SU-DHL-6 (cell line): Measurements from ENCODE around the gene LZTS2.

ENCODE experiments used
- H2AFZ ChIP-seq: fragments of 200-600 bp; sonication (generic); 2 replicates; pipeline ENCODE4 v1.6.1; 2014; ENCODE audit warnings: low read depth, mild to moderate bottlenecking, moderate library complexity, mixed read lengths, antibody characterized with exemption, low read length; ENCODE audit not compliant: severe bottlenecking
- H3F3A ChIP-seq: fragments of 200-600 bp; shearing (Covaris generic); 2 replicates; pipeline ENCODE4 v1.6.0; 2016; ENCODE audit warnings: antibody characterized with exemption, mild to moderate bottlenecking; ENCODE audit not compliant: insufficient read depth
- H3K27ac ChIP-seq: fragments of 200-600 bp; sonication (generic); 2 replicates; pipeline ENCODE4 v1.5.1; 2016; ENCODE audit warnings: low read depth, mild to moderate bottlenecking, low read length, moderate library complexity, mixed read lengths
- H3K27me3 ChIP-seq: fragments of 200-600 bp; sonication (generic), shearing (Covaris generic); 2 replicates; pipeline ENCODE4 v1.6.0; 2014; ENCODE audit warnings: mild to moderate bottlenecking, low read length
- H3K36me3 ChIP-seq: fragments of 200-600 bp; sonication (generic); 2 replicates; pipeline ENCODE4 v1.6.1; 2014; ENCODE audit warnings: mild to moderate bottlenecking, low read length, mixed read lengths
- H3K4me2 ChIP-seq: fragments of 300-600, 200-600 bp; shearing (Covaris generic), sonication (generic); 2 replicates; pipeline ENCODE4 v1.6.0; 2014; ENCODE audit warnings: low read length, low read depth, mild to moderate bottlenecking; ENCODE audit not compliant: poor library complexity, severe bottlenecking
- H3K4me3 ChIP-seq: fragments of 200-600 bp; sonication (generic); 2 replicates; pipeline ENCODE4 v1.5.1; 2014; ENCODE audit warnings: antibody characterized with exemption, low read length, mild to moderate bottlenecking, mixed read lengths; ENCODE audit not compliant: insufficient read depth, poor library complexity, severe bottlenecking
- H3K79me2 ChIP-seq: fragments of 200-600 bp; sonication (generic); 2 replicates; pipeline ENCODE4 v1.6.1; 2014; ENCODE audit warnings: mild to moderate bottlenecking, low read length, moderate library complexity; ENCODE audit not compliant: insufficient read depth
- H3K9ac ChIP-seq: fragments of 200-600 bp; sonication (generic); 2 replicates; pipeline ENCODE4 v1.7.0; 2014; ENCODE audit warnings: mild to moderate bottlenecking, low read length
- H3K9me2 ChIP-seq: fragments of 200-600 bp; sonication (generic); replicated peaks from 2 replicates; pipeline ENCODE4 v1.6.1; 2014; ENCODE audit warnings: low read length; ENCODE audit not compliant: insufficient read depth
- H3K9me3 ChIP-seq: fragments of 200-600 bp; sonication (generic); 2 replicates; pipeline ENCODE4 v1.6.1; 2014; ENCODE audit warnings: low read length, mixed read lengths; ENCODE audit not compliant: insufficient read depth
- H4K20me1 ChIP-seq: fragments of 200-600 bp; sonication (generic); 2 replicates; pipeline ENCODE4 v1.6.1; 2014; ENCODE audit warnings: low read depth, mild to moderate bottlenecking, antibody characterized with exemption, low read length, moderate library complexity, mixed read lengths
- CTCF ChIP-seq: fragments of 200-600 bp; sonication (generic); IDR thresholded peaks from one replicate; pipeline ENCODE4 v1.5.1; 2017; ENCODE audit warnings: antibody characterized with exemption, mild to moderate bottlenecking, low read length, moderate library complexity; ENCODE audit not compliant: insufficient read depth, poor library complexity, severe bottlenecking
- EZH2phosphoT487 ChIP-seq: fragments of 200-600 bp; sonication (generic), shearing (Covaris generic); conservative IDR thresholded peaks from 2 replicates; pipeline ENCODE4 v1.6.1; 2018; ENCODE audit warnings: mild to moderate bottlenecking, antibody characterized with exemption, low read length, moderate library complexity, mixed read lengths

The LZTS2 gene

DNA sequence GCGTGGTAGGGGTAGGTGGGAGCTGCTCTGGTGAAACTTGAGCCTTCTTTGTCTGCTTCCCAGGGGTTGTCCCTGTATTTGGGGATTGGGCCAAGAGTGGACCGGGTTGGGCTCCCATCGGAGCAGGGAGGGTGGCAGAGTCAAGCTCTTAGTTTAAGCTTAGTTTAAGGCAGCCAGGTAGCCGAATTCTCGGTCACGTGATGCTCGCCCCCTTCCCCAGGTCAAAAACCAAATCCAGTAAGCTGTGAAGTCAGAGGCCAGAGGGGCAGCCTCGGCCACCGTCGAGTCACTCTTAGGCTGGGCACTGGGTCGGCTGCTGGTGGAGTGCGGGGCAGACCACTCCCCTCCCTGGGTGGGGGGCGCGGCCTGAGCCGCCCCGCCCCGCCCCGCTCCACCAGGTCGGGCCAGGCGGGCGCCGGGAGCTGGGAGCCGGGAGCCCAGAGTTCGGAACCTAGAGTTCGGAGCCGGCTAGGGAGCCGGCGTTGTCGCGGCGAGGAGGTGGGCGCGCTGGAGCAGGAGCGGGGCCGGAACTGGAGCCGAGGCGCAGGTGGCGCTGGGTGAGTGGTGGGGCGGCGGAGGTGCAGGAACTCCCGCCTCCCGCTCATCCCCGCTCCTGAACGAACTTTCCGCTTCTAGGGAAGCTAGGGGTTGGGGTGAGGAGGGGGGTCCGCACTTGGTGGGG is 2.8 kb upstream of the LZTS2 start:
- Histone ChIP-seq H3K9me3 (no peaks in the 10 kb centered on the region), H3K4me2 (peak overlapping the region; percentile 86), H3K27ac (peak overlapping the region; percentile 75), H3K79me2 (no peaks in the 10 kb centered on the region), H3K9ac (peak overlapping the region; percentile 71), H3F3A (peaks cover 40% of the 10 kb centered on the region), H2AFZ (peak overlapping the region; percentile 87), H3K4me3 (peak overlapping the region; percentile 79), H3K27me3 (no peaks in the 10 kb centered on the region), H3K36me3 (no peaks in the 10 kb centered on the region), H4K20me1 (no peaks in the 10 kb centered on the region), H3K9me2 (no peaks in the 10 kb centered on the region)
- TF ChIP-seq EZH2phosphoT487 (no peak), CTCF (no peak)

DNA sequence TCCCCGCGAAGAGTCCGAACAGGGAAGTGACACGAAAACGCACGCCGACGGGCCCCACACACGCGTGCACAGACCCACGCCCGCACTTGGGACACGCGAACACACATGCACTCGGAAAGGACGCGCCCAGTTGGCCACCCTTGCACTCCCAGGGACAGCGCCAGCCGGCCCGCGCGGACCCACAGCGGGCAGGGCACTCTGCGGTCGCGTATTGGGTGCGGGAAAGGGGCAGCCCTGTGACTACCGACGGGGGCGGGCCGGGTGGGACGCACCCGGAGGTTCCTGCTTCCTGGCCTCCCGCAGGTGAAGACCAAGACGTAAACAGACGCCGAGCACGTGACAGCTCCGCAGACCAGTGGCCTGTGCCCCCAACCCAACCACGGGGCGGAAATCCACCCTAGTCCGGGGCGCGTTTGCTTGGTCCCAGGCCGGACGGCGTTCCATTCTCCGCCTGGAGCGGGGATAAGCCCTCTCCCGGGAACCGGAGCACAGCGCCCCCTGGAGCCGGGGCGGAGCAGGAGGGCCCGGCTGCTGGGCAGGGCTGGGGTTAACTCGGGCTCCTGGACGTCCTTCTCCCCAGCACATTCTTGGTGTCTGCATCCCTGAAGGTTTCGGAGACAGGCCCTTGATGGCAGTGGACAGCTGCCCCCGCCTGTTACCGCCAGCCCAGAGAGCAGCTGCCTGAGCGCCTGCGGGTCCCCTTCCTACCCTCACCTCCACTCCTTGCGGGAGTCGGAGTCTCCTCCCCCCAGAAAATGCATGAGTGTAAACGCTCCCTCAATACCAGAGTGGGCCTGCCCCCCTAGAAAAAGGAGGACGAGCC is 2.0 kb upstream of the LZTS2 start:
- TF ChIP-seq EZH2phosphoT487 (no peak), CTCF (peak; percentile 93)
- H3K9me3 ChIP-seq, result no peaks in the 10 kb centered on the region
- peak overlapping the region; percentile 75 for H3K27ac ChIP-seq
- H3K9ac ChIP-seq, result peak overlapping the region; percentile 71
- peak overlapping the region; percentile 87 for H2AFZ ChIP-seq
- H4K20me1 ChIP-seq, result no peaks in the 10 kb centered on the region
- H3K9me2 ChIP-seq, result no peaks in the 10 kb centered on the region
- no peaks in the 10 kb centered on the region for H3K79me2 ChIP-seq
- peaks cover 40% of the 10 kb centered on the region for H3F3A ChIP-seq
- H3K27me3 ChIP-seq, result no peaks in the 10 kb centered on the region
- H3K4me3 ChIP-seq, result peak overlapping the region; percentile 79
- no peaks in the 10 kb centered on the region for H3K36me3 ChIP-seq
- H3K4me2 ChIP-seq, result peak overlapping the region; percentile 86

- Histone ChIP-seq H3K36me3 (no peaks in the 10 kb centered on the region), H3K27me3 (no peaks in the 10 kb centered on the region), H4K20me1 (no peaks in the 10 kb centered on the region), H3K4me2 (peak overlapping the region; percentile 86), H3F3A (peaks cover 40% of the 10 kb centered on the region), H3K9me3 (no peaks in the 10 kb centered on the region), H3K9ac (peak overlapping the region; percentile 71), H3K27ac (peak overlapping the region; percentile 75), H3K9me2 (no peaks in the 10 kb centered on the region), H2AFZ (peak overlapping the region; percentile 87), H3K4me3 (peak overlapping the region; percentile 79), H3K79me2 (no peaks in the 10 kb centered on the region)
- TF ChIP-seq CTCF, result no peak
- no peak for TF ChIP-seq EZH2phosphoT487
These were observed 1.2 kb upstream of the LZTS2 start for GRCh38 chr10:100998183-100998990.
